ENCODE measurements around the gene LIMS1. TPM values are rescaled to one million over a fixed set of nuclear protein-coding genes. Genes with fewer than 3 reads are reported as not detected.

The LIMS1 gene
- total and polyA plus RNA-seq, 2 of the 13 experiments (the other 11 are each of a cell fraction or from before 2014, with no cell fraction given): 38.3 to 49.6 TPM

DNA sequence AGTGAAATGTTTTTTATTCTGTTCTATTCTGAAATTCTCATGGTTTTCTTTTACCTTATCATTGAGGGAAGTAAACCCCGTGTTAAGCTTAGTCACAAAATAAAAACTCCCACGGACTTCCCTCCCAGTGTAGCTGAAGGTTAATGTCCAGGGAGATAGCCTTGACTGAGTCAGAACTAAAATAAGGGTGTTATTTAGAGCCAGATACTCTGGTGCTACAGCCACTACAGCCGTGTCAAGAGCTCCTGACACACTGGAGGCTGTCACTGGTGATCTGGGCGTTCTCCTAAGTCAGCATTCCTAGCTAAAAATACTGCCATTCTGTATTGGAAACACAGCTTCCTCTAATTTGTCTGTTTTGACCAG, 103.0 kb downstream of the LIMS1 start:
- no peak overlapping the region for H3K9ac ChIP-seq (ENCODE audit: insufficient read depth, low read depth, low read length)
- FAIRE-seq (no peak), DNase-seq (ENCODE audit: low spot score) (peak; percentile 75), ATAC-seq (peak; percentile 78)
- no peak overlapping the region for H3K4me2 ChIP-seq (ENCODE audit: low read depth, low read length)
- peaks cover 24% of the 10 kb centered on the region for H3K79me2 ChIP-seq (ENCODE audit: insufficient read depth, low read length)
- TF ChIP-seq MAFK (conservative IDR thresholded peaks at IDR 0.05 in 1 of 2, IDR thresholded peaks at IDR 0.05 in 1 of 2; ENCODE audit: low read length in 2 of 2): peak; percentile 84 to 88
- peak; percentile 80 for TF ChIP-seq MAFF (IDR thresholded peaks at IDR 0.05; ENCODE audit: low read depth, low read length)
- TF ChIP-seq SAP130 (CRISPR knock-in tag; IDR thresholded peaks at IDR 0.05; ENCODE audit: low read depth): 0 out of 2 replicates have a peak, but pooled peaks have one; percentile 18
- TF ChIP-seq ZNF460 (CRISPR knock-in tag; IDR thresholded peaks at IDR 0.05; ENCODE audit: borderline replicate concordance): no peak
- 0 out of 2 replicates have a peak, but pooled peaks have one; percentile 11 for TF ChIP-seq FOSL2 (CRISPR knock-in tag; IDR thresholded peaks at IDR 0.05)
- TF ChIP-seq KLF16 (CRISPR knock-in tag; IDR thresholded peaks at IDR 0.05): no peak
- no peak for TF ChIP-seq TEAD3 (CRISPR knock-in tag; optimal IDR thresholded peaks at IDR 0.05; ENCODE audit: borderline replicate concordance)
- no peak for TF ChIP-seq ZBTB3 (CRISPR knock-in tag; IDR thresholded peaks at IDR 0.05; ENCODE audit: borderline replicate concordance, low read depth)
- no peaks in the 10 kb centered on the region for H3K9me3 ChIP-seq (ENCODE audit: low read length)
- H4K20me1 ChIP-seq (ENCODE audit: insufficient read depth, low read length): peaks cover 16% of the 10 kb centered on the region
- BruUV-seq (replicated peaks): no TSS peak
- 35% methylated on average over 4 of the region's 4 CpGs for WGBS (ENCODE audit: low lambda C conversion rate)
- peak overlapping the region; percentile 19 for H3K27ac ChIP-seq (ENCODE audit: extremely low read length, insufficient read depth, low read length)
- peaks cover 37% of the 10 kb centered on the region for H3K4me1 ChIP-seq (ENCODE audit: insufficient read depth, low read length)
- H3K36me3 ChIP-seq (replicated peaks in 1 of 2; ENCODE audit: control insufficient read depth in 1 of 2, insufficient read depth in 2 of 2, low read length in 2 of 2): no peaks in the 10 kb centered on the region
- H3K27me3 ChIP-seq (ENCODE audit: control insufficient read depth in 1 of 2, insufficient read depth in 2 of 2, low read length in 2 of 2): no peaks in the 10 kb centered on the region
- ChIA-PET CTCF (ENCODE audit: low intra/inter-chr PET ratio, low total read pairs) (interaction anchor here (1.1 to 1.9 kb wide), 2 partner anchors 30 to 287 kb away, joined by 9 read pairs; no protein-coding TSS in a partner anchor), POLR2A (interaction anchor here (1.1 to 1.2 kb wide), 2 partner anchors 19 to 101 kb away, joined by 3 to 7 read pairs; no protein-coding TSS in a partner anchor)
- in situ Hi-C loops (cut with HindIII; ENCODE audit: extremely low pct_ligation_motif_present, low pct_unique_long_range_greater_than_20kb) (no loop called here), intact Hi-C loops (cut with micrococcal nuclease; ENCODE audit: unreplicated experiment) (loop anchor here (2.0 to 5.0 kb wide), 4 partner anchors 30 to 285 kb away; no protein-coding TSS in a partner anchor)
- H3K4me3 ChIP-seq (replicated peaks in 1 of 3; ENCODE audit: insufficient read depth in 1 of 3, low read depth in 2 of 3, low read length in 3 of 3): no peak overlapping the region
- H2AFZ ChIP-seq (ENCODE audit: low read length): no peak overlapping the region

DNA sequence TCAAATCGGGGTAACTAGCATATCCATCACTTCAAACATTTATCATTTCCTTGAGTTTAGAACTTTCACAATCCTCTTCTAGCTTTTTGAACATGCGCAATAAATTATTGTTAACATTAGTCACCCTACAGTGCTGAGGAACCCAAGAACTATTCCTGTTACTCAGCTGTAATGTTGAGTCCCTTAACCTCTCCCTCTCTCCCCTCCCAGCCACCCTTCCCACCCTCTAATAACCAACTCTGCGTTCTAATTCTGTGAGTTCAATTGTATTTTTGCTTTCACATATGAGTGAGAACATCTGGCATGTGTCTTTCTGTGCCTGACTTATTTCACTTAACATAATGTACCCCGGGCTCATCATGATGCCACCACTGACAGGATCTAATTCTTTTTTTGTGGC, 106.5 kb downstream of the LIMS1 start:
- CTCF ChIA-PET (ENCODE audit: low intra/inter-chr PET ratio, low total read pairs): no interaction called here
- H2AFZ ChIP-seq (ENCODE audit: low read length): no peak overlapping the region
- POLR2A ChIA-PET: no interaction called here
- peaks cover 12% of the 10 kb centered on the region for H4K20me1 ChIP-seq (ENCODE audit: insufficient read depth, low read length)
- H3K4me2 ChIP-seq (ENCODE audit: low read depth, low read length): no peak overlapping the region
- H3K36me3 ChIP-seq (replicated peaks in 1 of 2; ENCODE audit: control insufficient read depth in 1 of 2, insufficient read depth in 2 of 2, low read length in 2 of 2): peaks cover 0 to 4% of the 10 kb centered on the region in 2 experiments; a peak in 1 of 5 replicates
- no peaks in the 10 kb centered on the region for H3K9me3 ChIP-seq (ENCODE audit: low read length)
- WGBS (ENCODE audit: low lambda C conversion rate): 96% methylated on average over 4 of the region's 4 CpGs
- ATAC-seq: no peak
- DNase-seq (ENCODE audit: low spot score): no peak
- peaks cover 23% of the 10 kb centered on the region for H3K4me1 ChIP-seq (ENCODE audit: insufficient read depth, low read length)
- TF ChIP-seq TSC22D2 (CRISPR knock-in tag; IDR thresholded peaks at IDR 0.05; ENCODE audit: borderline replicate concordance) (no peak), SMARCE1 (IDR thresholded peaks at IDR 0.05; ENCODE audit: borderline replicate concordance) (no peak), SNAI1 (CRISPR knock-in tag; IDR thresholded peaks at IDR 0.05; ENCODE audit: borderline replicate concordance) (no peak), ZSCAN30 (CRISPR knock-in tag; IDR thresholded peaks at IDR 0.05) (no peak), TP53 (CRISPR knock-in tag; conservative IDR thresholded peaks at IDR 0.05) (no peak), NR2C2 (CRISPR knock-in tag; IDR thresholded peaks at IDR 0.05; ENCODE audit: borderline replicate concordance) (no peak), ZNF781 (CRISPR knock-in tag; IDR thresholded peaks at IDR 0.05; ENCODE audit: borderline replicate concordance, not compliant biosample characterization) (no peak)
- TF ChIP-seq, protein P1, sequence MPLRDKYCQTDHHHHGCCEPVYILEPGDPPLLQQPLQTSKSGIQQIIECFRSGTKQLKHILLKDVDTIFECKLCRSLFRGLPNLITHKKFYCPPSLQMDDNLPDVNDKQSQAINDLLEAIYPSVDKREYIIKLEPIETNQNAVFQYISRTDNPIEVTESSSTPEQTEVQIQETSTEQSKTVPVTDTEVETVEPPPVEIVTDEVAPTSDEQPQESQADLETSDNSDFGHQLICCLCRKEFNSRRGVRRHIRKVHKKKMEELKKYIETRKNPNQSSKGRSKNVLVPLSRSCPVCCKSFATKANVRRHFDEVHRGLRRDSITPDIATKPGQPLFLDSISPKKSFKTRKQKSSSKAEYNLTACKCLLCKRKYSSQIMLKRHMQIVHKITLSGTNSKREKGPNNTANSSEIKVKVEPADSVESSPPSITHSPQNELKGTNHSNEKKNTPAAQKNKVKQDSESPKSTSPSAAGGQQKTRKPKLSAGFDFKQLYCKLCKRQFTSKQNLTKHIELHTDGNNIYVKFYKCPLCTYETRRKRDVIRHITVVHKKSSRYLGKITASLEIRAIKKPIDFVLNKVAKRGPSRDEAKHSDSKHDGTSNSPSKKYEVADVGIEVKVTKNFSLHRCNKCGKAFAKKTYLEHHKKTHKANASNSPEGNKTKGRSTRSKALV (CRISPR knock-in tag; IDR thresholded peaks at IDR 0.05): no peak
- H3K27ac ChIP-seq (ENCODE audit: extremely low read length, insufficient read depth, low read length): no peak overlapping the region
- no TSS peak for BruUV-seq (replicated peaks)
- FAIRE-seq: no peak
- no peak overlapping the region for H3K9ac ChIP-seq (ENCODE audit: insufficient read depth, low read depth, low read length)
- H3K4me3 ChIP-seq (replicated peaks in 1 of 3; ENCODE audit: insufficient read depth in 1 of 3, low read depth in 2 of 3, low read length in 3 of 3): no peak overlapping the region
- intact Hi-C loops (cut with micrococcal nuclease; ENCODE audit: unreplicated experiment) (no loop called here), in situ Hi-C loops (cut with HindIII; ENCODE audit: extremely low pct_ligation_motif_present, low pct_unique_long_range_greater_than_20kb) (no loop called here)
- peaks cover 20% of the 10 kb centered on the region for H3K79me2 ChIP-seq (ENCODE audit: insufficient read depth, low read length)
- H3K27me3 ChIP-seq (ENCODE audit: control insufficient read depth in 1 of 2, insufficient read depth in 2 of 2, low read length in 2 of 2): no peaks in the 10 kb centered on the region
